GM13977 (cell line): ENCODE results near the gene TNFAIP1.

Source experiments
- DNase-seq: peaks from one replicate; pipeline ENCODE4 v3.0.0; 2012; ENCODE audit warnings: low spot score
- CTCF ChIP-seq: IDR thresholded peaks from 2 replicates; pipeline ENCODE4 v1.5.1; 2012; ENCODE audit warnings: mild to moderate bottlenecking, control low read depth; ENCODE audit not compliant: insufficient read depth; ENCODE audit errors: extremely low read depth, missing control alignments
- in situ Hi-C: fragments of 300-500 bp; cut with MboI; formaldehyde crosslinking; loops from one replicate; pipeline ENCODE4 v1.12.0; 2022; ENCODE audit warnings: low sequenced_read_pairs, low pct_unique_long_range_greater_than_20kb, mixed read lengths, inconsistent platforms; ENCODE audit not compliant: unreplicated experiment

Gene TNFAIP1

GRCh38 chr17:28345419-28346198, 10.0 kb downstream of the TNFAIP1 start:
- no peak for TF ChIP-seq CTCF
- in situ Hi-C loops = no loop called here
- DNase-seq = no peak

- in situ Hi-C loops = no loop called here
- DNase-seq = no peak
- no peak for TF ChIP-seq CTCF
These were observed 10.6 kb downstream of the TNFAIP1 start for GRCh38 chr17:28346199-28346580.

- in situ Hi-C loops = no loop called here
- peak; percentile 38 for TF ChIP-seq CTCF
- no peak for DNase-seq
These were observed 11.2 kb downstream of the TNFAIP1 start for GRCh38 chr17:28346746-28347246.

GRCh38 chr17:28347261-28347891, 11.8 kb downstream of the TNFAIP1 start:
- no peak for DNase-seq
- TF ChIP-seq CTCF = no peak
- in situ Hi-C loops = no loop called here

- in situ Hi-C loops = no loop called here
- TF ChIP-seq CTCF = no peak
- DNase-seq = no peak
These were observed 13.4 kb downstream of the TNFAIP1 start for GRCh38 chr17:28348979-28349378.

- DNase-seq = no peak
- in situ Hi-C loops = no loop called here
These were observed 14.7 kb downstream of the TNFAIP1 start for GRCh38 chr17:28350271-28350670.

More at GRCh38 chr17:28350271-28350670, 14.7 kb downstream of the TNFAIP1 start:
- TF ChIP-seq CTCF = no peak
